Frontal cortex (tissue), 4 donors: ENCODE data around the gene ARPC4. TPM values are rescaled to one million over a fixed set of nuclear protein-coding genes. Genes with fewer than 3 reads are reported as not detected.

Experiments
- DNase-seq, 2 donors: peaks; one replicate each; pipeline ENCODE4 v3.0.0; 2012; ENCODE audit warnings: low spot score in 2 of 2
- FAIRE-seq: peaks from 2 replicates; lab custom pipeline; 2012; peaks lifted over from hg19 to GRCh38; lab: Jason Lieb, UNC
- total RNA-seq: library from RNA; depleted of rRNA; stranded (reverse); fragments of >200 nt; gene quantifications from one replicate; pipeline ENCODE4 v1.2.3, GENCODE V29; 2014
- donor health status: control.
- donor health status: control.
- donor health status: control.

The ARPC4 gene
- total RNA-seq, 1 donor from 2014 or later = 181 TPM

- DNase-seq (no peak), FAIRE-seq (no peak)
Observed at GRCh38 chr3:9810846-9811245, 18.0 kb downstream of the ARPC4 start.

- DNase-seq = no peak
- no peak for FAIRE-seq
Observed at GRCh38 chr3:9812870-9813483, 20.1 kb downstream of the ARPC4 start.

- no peak for FAIRE-seq
Observed at GRCh38 chr3:9815986-9816385, 23.1 kb downstream of the ARPC4 start.

GRCh38 chr3:9817436-9817835, 24.6 kb downstream of the ARPC4 start:
- no peak for DNase-seq
- FAIRE-seq = no peak

More at GRCh38 chr3:9815986-9816385, 23.1 kb downstream of the ARPC4 start:
- no peak for DNase-seq

GRCh38 chr3:9818666-9819335, 25.9 kb downstream of the ARPC4 start:
- FAIRE-seq (no peak), DNase-seq (no peak)

GRCh38 chr3:9820543-9820942, 27.7 kb downstream of the ARPC4 start:
- DNase-seq (no peak), FAIRE-seq (no peak)

GRCh38 chr3:9820946-9821345, 28.1 kb downstream of the ARPC4 start:
- FAIRE-seq = no peak

GRCh38 chr3:9825451-9826040, 32.7 kb downstream of the ARPC4 start:
- DNase-seq = no peak
- FAIRE-seq = no peak

More at GRCh38 chr3:9820946-9821345, 28.1 kb downstream of the ARPC4 start:
- DNase-seq = no peak

GRCh38 chr3:9826815-9827573, 34.1 kb downstream of the ARPC4 start:
- FAIRE-seq (no peak), DNase-seq (no peak)

GRCh38 chr3:9828801-9829755, 36.2 kb downstream of the ARPC4 start:
- DNase-seq (no peak), FAIRE-seq (no peak)

GRCh38 chr3:9831253-9831652, 38.4 kb downstream of the ARPC4 start:
- DNase-seq (no peak), FAIRE-seq (no peak)

GRCh38 chr3:9833078-9833477, 40.2 kb downstream of the ARPC4 start:
- DNase-seq (no peak), FAIRE-seq (no peak)

- DNase-seq (no peak), FAIRE-seq (no peak)
Observed at GRCh38 chr3:9834520-9835380, 41.9 kb downstream of the ARPC4 start.

- DNase-seq (no peak), FAIRE-seq (no peak)
Observed at GRCh38 chr3:9837701-9838582, 45.1 kb downstream of the ARPC4 start.

- DNase-seq = no peak
- no peak for FAIRE-seq
Observed at GRCh38 chr3:9838856-9839255, 46.0 kb downstream of the ARPC4 start.

GRCh38 chr3:9841015-9841414, 48.1 kb downstream of the ARPC4 start:
- FAIRE-seq (no peak), DNase-seq (no peak)

- DNase-seq (peak; percentile 95 to 99), FAIRE-seq (no peak)
Observed at GRCh38 chr3:9843715-9844438, 51.0 kb downstream of the ARPC4 start, which contains the start of gene RPUSD3. Gene RPUSD3, minus strand, starts transcription at chr3:9844008. Its CDS starts 18 bp downstream, at chr3:9843990.
